Ectodermal cell (in vitro differentiated cells): Measurements from ENCODE around the gene PKD2.

Experiments used
- H3K27ac ChIP-seq: 2 replicates; pipeline ENCODE4 v1.7.0; 2013; ENCODE audit warnings: mild to moderate bottlenecking, low read depth, low read length; ENCODE audit not compliant: insufficient read depth, poor library complexity, severe bottlenecking
- H3K27me3 ChIP-seq: 2 replicates; pipeline ENCODE4 v1.7.0; 2013; ENCODE audit warnings: mild to moderate bottlenecking, low read length; ENCODE audit not compliant: insufficient read depth, control insufficient read depth, poor library complexity, severe bottlenecking
- H3K36me3 ChIP-seq: one replicate; pipeline ENCODE4 v1.7.0; 2013; ENCODE audit warnings: low read length; ENCODE audit not compliant: control insufficient read depth, insufficient read depth
- H3K4me1 ChIP-seq: one replicate; pipeline ENCODE4 v1.7.0; 2013; ENCODE audit warnings: low read length; ENCODE audit not compliant: control insufficient read depth, insufficient read depth
- H3K4me3 ChIP-seq: 2 replicates; pipeline ENCODE4 v1.7.0; 2013; ENCODE audit warnings: low read depth, low read length, control low read depth; ENCODE audit not compliant: insufficient read depth
- H3K9me3 ChIP-seq: 2 replicates; pipeline ENCODE4 v1.7.0; 2013; ENCODE audit warnings: mild to moderate bottlenecking, low read length, moderate library complexity; ENCODE audit not compliant: control insufficient read depth
- WGBS, 2 experiments: methylation state at CpG; one replicate each; pipeline ENCODE4 v1.1.7; 2013; ENCODE audit warnings: missing lambda C conversion rate in 2 of 2; 5-methylcytosine and 5-hydroxymethylcytosine counted together

The PKD2 gene

GRCh38 chr4:88040707-88041106, 33.3 kb downstream of the PKD2 start:
- H3K27ac ChIP-seq, result no peak overlapping the region
- H3K4me3 ChIP-seq, result no peak overlapping the region
- H3K9me3 ChIP-seq, result no peaks in the 10 kb centered on the region
- H3K4me1 ChIP-seq, result no peaks in the 10 kb centered on the region
- no peaks in the 10 kb centered on the region for H3K27me3 ChIP-seq
- peaks cover 75% of the 10 kb centered on the region for H3K36me3 ChIP-seq
- 90 to 93% methylated on average over 3 of the region's 3 CpGs for WGBS, 2 experiments

- 89 to 100% methylated on average over 2 of the region's 2 CpGs for WGBS, 2 experiments
- no peak overlapping the region for H3K4me3 ChIP-seq
- no peaks in the 10 kb centered on the region for H3K9me3 ChIP-seq
- no peak overlapping the region for H3K27ac ChIP-seq
- H3K4me1 ChIP-seq, result no peaks in the 10 kb centered on the region
- peaks cover 75% of the 10 kb centered on the region for H3K36me3 ChIP-seq
- no peaks in the 10 kb centered on the region for H3K27me3 ChIP-seq
Measured at GRCh38 chr4:88041626-88042025, 34.2 kb downstream of the PKD2 start.

GRCh38 chr4:88043001-88043400, 35.6 kb downstream of the PKD2 start:
- Histone ChIP-seq H3K9me3 (no peaks in the 10 kb centered on the region), H3K36me3 (peaks cover 75% of the 10 kb centered on the region), H3K4me1 (no peaks in the 10 kb centered on the region), H3K27ac (no peak overlapping the region), H3K27me3 (no peaks in the 10 kb centered on the region), H3K4me3 (no peak overlapping the region)
- 96 to 100% methylated on average over 1 of the region's 1 CpG for WGBS, 2 experiments

GRCh38 chr4:88043586-88044340, 36.3 kb downstream of the PKD2 start:
- Histone ChIP-seq H3K27me3 (no peaks in the 10 kb centered on the region), H3K9me3 (no peaks in the 10 kb centered on the region), H3K27ac (no peak overlapping the region), H3K36me3 (peaks cover 71% of the 10 kb centered on the region), H3K4me3 (no peak overlapping the region), H3K4me1 (no peaks in the 10 kb centered on the region)
- 94% methylated on average over 7 to 8 of the region's 8 CpGs for WGBS, 2 experiments

GRCh38 chr4:88045021-88045420, 37.6 kb downstream of the PKD2 start:
- no peaks in the 10 kb centered on the region for H3K9me3 ChIP-seq
- H3K4me1 ChIP-seq, result no peaks in the 10 kb centered on the region
- H3K36me3 ChIP-seq, result peaks cover 67% of the 10 kb centered on the region
- H3K4me3 ChIP-seq, result no peak overlapping the region
- H3K27me3 ChIP-seq, result no peaks in the 10 kb centered on the region
- no peak overlapping the region for H3K27ac ChIP-seq

- no peaks in the 10 kb centered on the region for H3K9me3 ChIP-seq
- H3K27me3 ChIP-seq, result no peaks in the 10 kb centered on the region
- H3K27ac ChIP-seq, result no peak overlapping the region
- no peaks in the 10 kb centered on the region for H3K4me1 ChIP-seq
- no peak overlapping the region for H3K4me3 ChIP-seq
- 92 to 95% methylated on average over 4 of the region's 4 CpGs for WGBS, 2 experiments
- peaks cover 28% of the 10 kb centered on the region for H3K36me3 ChIP-seq
Measured at GRCh38 chr4:88054229-88054628, 46.8 kb downstream of the PKD2 start.

- H3K4me1 ChIP-seq, result no peaks in the 10 kb centered on the region
- H3K4me3 ChIP-seq, result no peak overlapping the region
- 90 to 95% methylated on average over 3 of the region's 3 CpGs for WGBS, 2 experiments
- H3K9me3 ChIP-seq, result no peaks in the 10 kb centered on the region
- H3K27ac ChIP-seq, result no peak overlapping the region
- peaks cover 26% of the 10 kb centered on the region for H3K36me3 ChIP-seq
- H3K27me3 ChIP-seq, result no peaks in the 10 kb centered on the region
Measured at GRCh38 chr4:88054901-88055300, 47.5 kb downstream of the PKD2 start.

GRCh38 chr4:88058295-88058694, 50.9 kb downstream of the PKD2 start:
- WGBS, 2 experiments, result 86 to 89% methylated on average over 1 to 2 of the region's 3 CpGs
- Histone ChIP-seq H3K27ac (no peak overlapping the region), H3K9me3 (no peaks in the 10 kb centered on the region), H3K27me3 (no peaks in the 10 kb centered on the region), H3K4me3 (no peak overlapping the region), H3K4me1 (no peaks in the 10 kb centered on the region), H3K36me3 (peaks cover 16% of the 10 kb centered on the region)

GRCh38 chr4:88059766-88060165, 52.3 kb downstream of the PKD2 start:
- WGBS, 2 experiments, result 86 to 92% methylated on average over 2 of the region's 2 CpGs
- H3K36me3 ChIP-seq, result peaks cover 18% of the 10 kb centered on the region
- H3K4me1 ChIP-seq, result no peaks in the 10 kb centered on the region
- H3K4me3 ChIP-seq, result no peak overlapping the region
- H3K9me3 ChIP-seq, result no peaks in the 10 kb centered on the region
- H3K27ac ChIP-seq, result no peak overlapping the region
- H3K27me3 ChIP-seq, result no peaks in the 10 kb centered on the region

- Histone ChIP-seq H3K27ac (no peak overlapping the region), H3K4me3 (no peak overlapping the region), H3K4me1 (no peaks in the 10 kb centered on the region), H3K27me3 (no peaks in the 10 kb centered on the region), H3K9me3 (no peaks in the 10 kb centered on the region), H3K36me3 (peaks cover 19% of the 10 kb centered on the region)
- 72 to 91% methylated on average over 1 to 2 of the region's 2 CpGs for WGBS, 2 experiments
Measured at GRCh38 chr4:88060431-88060830, 53.0 kb downstream of the PKD2 start.
